A549 (cell line): ENCODE results near the gene ANKRD35. TPM values are rescaled to one million over a fixed set of nuclear protein-coding genes. Genes with fewer than 3 reads are reported as not detected.

Experiments used
- polyA plus RNA-seq, 4 experiments: library from polyadenylated mRNA; depleted of rRNA in 3 of 4; stranded (reverse); fragments of >200 nt; fragmentation: RNase III in 1 of 4; extraction: RNeasy Plus Mini Kit Qiagen cat#74134 plus additional on column Dnase treatment in 1 of 4; gene quantifications; 2 replicates in 3 of 4; 3 replicates in 1 of 4; pipeline ENCODE4 v1.2.3, GENCODE V29; 2011 to 2017
- small RNA-seq, 6 experiments: library from RNA; depleted of rRNA; stranded (forward); fragments of <200 nt; gene quantifications; one replicate each; pipeline ENCODE3, GENCODE V24; 2012

The ANKRD35 gene
- polyA plus RNA-seq, 2 of the 4 experiments (the other 2 are of a cell fraction): not detected

Small RNA genes within 50 kb of the gene (small RNA-seq; reads per million reads assigned to genes)
- gene MIR6736: 0 reads per million in 6 experiments

Other genes starting within 250 kb of the ANKRD35 start
- 2.0 and 2.9 TPM in 2 replicates for gene PDZK1, start 178.5 kb downstream of the ANKRD35 start, polyA plus RNA-seq (2011; rRNA removed)
- 1.3 to 1.5 TPM (median 1.5 TPM) in 3 replicates for gene PDZK1, start 178.5 kb downstream of the ANKRD35 start, polyA plus RNA-seq (2017; fragmentation: RNase III; extraction: RNeasy Plus Mini Kit Qiagen cat#74134 plus additional on column Dnase treatment)
- gene CD160, start 166.4 kb downstream of the ANKRD35 start, polyA plus RNA-seq (2011; rRNA removed): 0.05 and 0.07 TPM in 2 replicates
- gene CD160, start 166.4 kb downstream of the ANKRD35 start, polyA plus RNA-seq (2017; fragmentation: RNase III; extraction: RNeasy Plus Mini Kit Qiagen cat#74134 plus additional on column Dnase treatment): not detected in 3 replicates
- gene RNF115, start 61.8 kb downstream of the ANKRD35 start, polyA plus RNA-seq (2011; rRNA removed): 18.4 and 18.8 TPM in 2 replicates
- gene RNF115, start 61.8 kb downstream of the ANKRD35 start, polyA plus RNA-seq (2017; fragmentation: RNase III; extraction: RNeasy Plus Mini Kit Qiagen cat#74134 plus additional on column Dnase treatment): 8.5 to 9.3 TPM (median 9.2 TPM) in 3 replicates
- 58.3 and 65.0 TPM in 2 replicates for gene POLR3C, start 61.7 kb downstream of the ANKRD35 start, polyA plus RNA-seq (2011; rRNA removed)
- 26.9 to 29.5 TPM (median 28.1 TPM) in 3 replicates for gene POLR3C, start 61.7 kb downstream of the ANKRD35 start, polyA plus RNA-seq (2017; fragmentation: RNase III; extraction: RNeasy Plus Mini Kit Qiagen cat#74134 plus additional on column Dnase treatment)
- 6.7 and 9.0 TPM in 2 replicates for gene NUDT17, start 40.2 kb downstream of the ANKRD35 start, polyA plus RNA-seq (2011; rRNA removed)
- gene NUDT17, start 40.2 kb downstream of the ANKRD35 start, polyA plus RNA-seq (2017; fragmentation: RNase III; extraction: RNeasy Plus Mini Kit Qiagen cat#74134 plus additional on column Dnase treatment): 4.6 to 5.7 TPM (median 4.9 TPM) in 3 replicates
- gene PIAS3, start 26.8 kb downstream of the ANKRD35 start, polyA plus RNA-seq (2011; rRNA removed): 15.5 and 25.4 TPM in 2 replicates
- 18.6 to 23.2 TPM (median 22.7 TPM) in 3 replicates for gene PIAS3, start 26.8 kb downstream of the ANKRD35 start, polyA plus RNA-seq (2017; fragmentation: RNase III; extraction: RNeasy Plus Mini Kit Qiagen cat#74134 plus additional on column Dnase treatment)
- 0.68 and 1.1 TPM in 2 replicates for gene ITGA10, start 24.2 kb upstream of the ANKRD35 start, polyA plus RNA-seq (2011; rRNA removed)
- gene ITGA10, start 24.2 kb upstream of the ANKRD35 start, polyA plus RNA-seq (2017; fragmentation: RNase III; extraction: RNeasy Plus Mini Kit Qiagen cat#74134 plus additional on column Dnase treatment): 0.62 to 1.2 TPM (median 1.1 TPM) in 3 replicates
- 35.5 and 40.6 TPM in 2 replicates for gene PEX11B, start 32.9 kb upstream of the ANKRD35 start, polyA plus RNA-seq (2011; rRNA removed)
- gene PEX11B, start 32.9 kb upstream of the ANKRD35 start, polyA plus RNA-seq (2017; fragmentation: RNase III; extraction: RNeasy Plus Mini Kit Qiagen cat#74134 plus additional on column Dnase treatment): 13.9 to 15.2 TPM (median 14.2 TPM) in 3 replicates
- gene RBM8A, start 41.6 kb upstream of the ANKRD35 start, polyA plus RNA-seq (2011; rRNA removed): 152 and 281 TPM in 2 replicates
- 240 to 278 TPM (median 245 TPM) in 3 replicates for gene RBM8A, start 41.6 kb upstream of the ANKRD35 start, polyA plus RNA-seq (2017; fragmentation: RNase III; extraction: RNeasy Plus Mini Kit Qiagen cat#74134 plus additional on column Dnase treatment)
- gene LIX1L, start 72.2 kb upstream of the ANKRD35 start, polyA plus RNA-seq (2011; rRNA removed): 33.0 and 35.8 TPM in 2 replicates
- 8.6 to 10.5 TPM (median 10.1 TPM) in 3 replicates for gene LIX1L, start 72.2 kb upstream of the ANKRD35 start, polyA plus RNA-seq (2017; fragmentation: RNase III; extraction: RNeasy Plus Mini Kit Qiagen cat#74134 plus additional on column Dnase treatment)
- 0.30 and 0.34 TPM in 2 replicates for gene ANKRD34A, start 78.7 kb upstream of the ANKRD35 start, polyA plus RNA-seq (2011; rRNA removed)
- gene ANKRD34A, start 78.7 kb upstream of the ANKRD35 start, polyA plus RNA-seq (2017; fragmentation: RNase III; extraction: RNeasy Plus Mini Kit Qiagen cat#74134 plus additional on column Dnase treatment): 0.25 to 0.59 TPM (median 0.39 TPM) in 3 replicates
- 11.0 and 15.7 TPM in 2 replicates for gene POLR3GL, start 78.8 kb upstream of the ANKRD35 start, polyA plus RNA-seq (2011; rRNA removed)
- gene POLR3GL, start 78.8 kb upstream of the ANKRD35 start, polyA plus RNA-seq (2017; fragmentation: RNase III; extraction: RNeasy Plus Mini Kit Qiagen cat#74134 plus additional on column Dnase treatment): 11.0 to 14.3 TPM (median 12.6 TPM) in 3 replicates
- gene TXNIP, start 110.7 kb upstream of the ANKRD35 start, polyA plus RNA-seq (2011; rRNA removed): 3.1 and 3.3 TPM in 2 replicates
- gene TXNIP, start 110.7 kb upstream of the ANKRD35 start, polyA plus RNA-seq (2017; fragmentation: RNase III; extraction: RNeasy Plus Mini Kit Qiagen cat#74134 plus additional on column Dnase treatment): 0.05 to 0.11 TPM in 2 of 3 replicates, not detected in the other
- gene HJV, start 135.9 kb upstream of the ANKRD35 start, polyA plus RNA-seq (2011; rRNA removed): 0.07 TPM in 1 of 2 replicates, not detected in the other
- not detected in 3 replicates for gene HJV, start 135.9 kb upstream of the ANKRD35 start, polyA plus RNA-seq (2017; fragmentation: RNase III; extraction: RNeasy Plus Mini Kit Qiagen cat#74134 plus additional on column Dnase treatment)